SK-N-SH (cell line): ENCODE data around the gene AHCY. TPM values are rescaled to one million over a fixed set of nuclear protein-coding genes. Genes with fewer than 3 reads are reported as not detected.
A peak's percentile ranks its signal among the peaks of the same experiment; 100 is the strongest.

ENCODE experiments used
- CTCF ChIA-PET: fragments of 300-600, 350-600 bp; formaldehyde crosslinking; extraction: SDS; loops from one replicate; lab custom pipeline; 2021; lab: Yijun Ruan, JAX
- POLR2A ChIA-PET: fragments of 350-600 bp; sonication (Branson Sonifier 250); formaldehyde crosslinking; extraction: SDS; loops from one replicate; lab custom pipeline; 2020; ENCODE audit warnings: antibody characterized with exemption, inconsistent platforms; lab: Yijun Ruan, JAX
- DNase-seq: peaks from one replicate; pipeline ENCODE4 v3.0.0; 2012
- H2AFZ ChIP-seq: fragments of 200-600 bp; sonication (generic); 2 replicates; pipeline ENCODE4 v1.8.1; 2016; ENCODE audit warnings: antibody characterized with exemption, mild to moderate bottlenecking, low read depth
- H3F3A ChIP-seq: fragments of 200-600 bp; sonication (generic); replicated peaks from 2 replicates; pipeline ENCODE3; 2016; ENCODE audit warnings: antibody characterized with exemption, mild to moderate bottlenecking; ENCODE audit not compliant: insufficient read depth
- H3K27ac ChIP-seq, 2 experiments: fragments of 200-500 bp in 1 of 2; fragments of 200-600 bp in 1 of 2; sonication (Bioruptor generic) in 1 of 2; sonication (generic), shearing (Covaris generic) in 1 of 2; 2 replicates each; pipeline versions ENCODE4 v1.5.1 to v1.6.1; 2014 to 2016; ENCODE audit warnings: low read depth in 2 of 2, inconsistent platforms in 1 of 2, low read length in 1 of 2, mild to moderate bottlenecking in 1 of 2, mixed read lengths in 1 of 2
- H3K27me3 ChIP-seq: fragments of 200-600 bp; sonication (generic), shearing (Covaris generic); 2 replicates; pipeline ENCODE4 v1.6.1; 2016; ENCODE audit warnings: mixed run types; ENCODE audit not compliant: insufficient read depth
- H3K36me3 ChIP-seq, 2 experiments: fragments of 200-500 bp in 1 of 2; fragments of 200-600 bp in 1 of 2; sonication (Bioruptor generic) in 1 of 2; sonication (generic) in 1 of 2; replicated peaks in 1 of 2; 2 replicates each; pipeline versions ENCODE3 to v1.5.1; 2014 to 2016; ENCODE audit warnings: low read length in 1 of 2, mild to moderate bottlenecking in 1 of 2; ENCODE audit not compliant: insufficient read depth in 2 of 2, control insufficient read depth in 1 of 2
- H3K4me1 ChIP-seq, 2 experiments: fragments of 200-500 bp in 1 of 2; fragments of 200-600 bp in 1 of 2; sonication (Bioruptor generic) in 1 of 2; sonication (generic), shearing (Covaris generic) in 1 of 2; 2 replicates each; pipeline versions ENCODE4 v1.5.1 to v1.6.1; 2014 to 2016; ENCODE audit warnings: low read depth in 1 of 2, low read length in 1 of 2, mixed run types in 1 of 2; ENCODE audit not compliant: insufficient read depth in 2 of 2, control insufficient read depth in 1 of 2
- H3K4me2 ChIP-seq: fragments of 200-600 bp; sonication (generic), shearing (Covaris generic); 2 replicates; pipeline ENCODE4 v1.6.1; 2017; ENCODE audit warnings: mixed run types
- H3K4me3 ChIP-seq, 2 experiments: fragments of 200-500 bp in 1 of 2; fragments of 200-600 bp in 1 of 2; sonication (Bioruptor generic) in 1 of 2; sonication (generic), shearing (Covaris generic) in 1 of 2; 2 replicates each; pipeline versions ENCODE4 v1.5.1 to v1.8.1; 2014 to 2016; ENCODE audit warnings: low read depth in 2 of 2, inconsistent platforms in 1 of 2, low read length in 1 of 2, mild to moderate bottlenecking in 1 of 2, mixed read lengths in 1 of 2, moderate library complexity in 1 of 2
- H3K79me2 ChIP-seq: fragments of 200-600 bp; sonication (generic); 2 replicates; pipeline ENCODE4 v1.8.1; 2017; ENCODE audit warnings: mild to moderate bottlenecking; ENCODE audit not compliant: insufficient read depth
- H3K9ac ChIP-seq: fragments of 200-600 bp; sonication (generic); 2 replicates; pipeline ENCODE4 v1.6.1; 2017; ENCODE audit warnings: mixed run types
- H3K9me2 ChIP-seq: fragments of 200-600 bp; sonication (generic); 2 replicates; pipeline ENCODE4 v1.6.1; 2017; ENCODE audit warnings: mixed run types
- H3K9me3 ChIP-seq: fragments of 200-600 bp; sonication (generic); 2 replicates; pipeline ENCODE4 v1.6.1; 2017; ENCODE audit warnings: mixed run types, mild to moderate bottlenecking, moderate library complexity
- H4K20me1 ChIP-seq: fragments of 200-600 bp; sonication (generic); 2 replicates; pipeline ENCODE4 v1.6.1; 2017; ENCODE audit warnings: mild to moderate bottlenecking, mixed run types; ENCODE audit not compliant: insufficient read depth
- EP300 ChIP-seq, 2 experiments: IDR thresholded peaks; 2 replicates each; pipeline versions ENCODE4 v1.4.0 to v1.6.1; 2012; ENCODE audit warnings: borderline replicate concordance in 1 of 2, low read depth in 1 of 2, low read length in 1 of 2
- FOXM1 ChIP-seq: IDR thresholded peaks from 2 replicates; pipeline ENCODE4 v1.4.0; 2012; ENCODE audit warnings: low read depth, mild to moderate bottlenecking
- GATA2 ChIP-seq: sonication (generic); formaldehyde crosslinking; IDR thresholded peaks from 2 replicates; pipeline ENCODE4 v1.5.0; 2020; ENCODE audit warnings: mild to moderate bottlenecking, missing genetic modification reagents
- MXI1 ChIP-seq: IDR thresholded peaks from 2 replicates; pipeline ENCODE4 v1.6.1; 2012; ENCODE audit warnings: mild to moderate bottlenecking, low read depth, low read length, improper control_type of control experiment
- NFIC ChIP-seq: IDR thresholded peaks from 2 replicates; pipeline ENCODE4 v1.4.0; 2012; ENCODE audit warnings: borderline replicate concordance
- RCOR1 ChIP-seq: fragments of 150-350 bp; IDR thresholded peaks from 2 replicates; pipeline ENCODE4 v1.6.1; 2017; ENCODE audit warnings: antibody characterized with exemption, low read length
- SMC3 ChIP-seq: IDR thresholded peaks from 2 replicates; pipeline ENCODE4 v1.6.1; 2012; ENCODE audit warnings: low read depth, low read length, improper control_type of control experiment
- TEAD4 ChIP-seq: IDR thresholded peaks from 2 replicates; pipeline ENCODE4 v1.4.0; 2012; ENCODE audit warnings: mild to moderate bottlenecking, borderline replicate concordance; ENCODE audit not compliant: insufficient read depth
- YY1 ChIP-seq: IDR thresholded peaks from 2 replicates; pipeline ENCODE4 v1.4.0; 2012; ENCODE audit warnings: low read depth, mild to moderate bottlenecking
- WGBS: methylation state at CpG from one replicate; pipeline ENCODE4 v1.1.6; 2017; ENCODE audit warnings: low lambda C conversion rate; 5-methylcytosine and 5-hydroxymethylcytosine counted together
- polyA plus RNA-seq, 3 experiments: library from polyadenylated mRNA; depleted of rRNA; stranded (reverse); fragments of >200 nt; gene quantifications; 2 replicates each; pipeline ENCODE4 v1.2.3, GENCODE V29; 2012
- TF ChIP-seq, protein P1 (sequence below): fragments of 150-350 bp; IDR thresholded peaks from 2 replicates; pipeline ENCODE4 v1.6.1; 2017; ENCODE audit warnings: antibody characterized with exemption, low read length, low read depth, borderline replicate concordance
- TF ChIP-seq, protein P2 (sequence below): IDR thresholded peaks from 2 replicates; pipeline ENCODE4 v1.4.0; 2012; ENCODE audit warnings: low read depth, borderline replicate concordance
- TF ChIP-seq, protein P3 (sequence below): IDR thresholded peaks from 2 replicates; pipeline ENCODE4; 2012
- TF ChIP-seq, protein P4 (sequence below): fragments of 150-350 bp; IDR thresholded peaks from 2 replicates; pipeline ENCODE4 v1.6.1; 2016; ENCODE audit warnings: mild to moderate bottlenecking, low read depth, low read length

AHCY gene
- polyA plus RNA-seq, 1 of the 3 experiments (the other 2 are of a cell fraction): 196 TPM

DNA sequence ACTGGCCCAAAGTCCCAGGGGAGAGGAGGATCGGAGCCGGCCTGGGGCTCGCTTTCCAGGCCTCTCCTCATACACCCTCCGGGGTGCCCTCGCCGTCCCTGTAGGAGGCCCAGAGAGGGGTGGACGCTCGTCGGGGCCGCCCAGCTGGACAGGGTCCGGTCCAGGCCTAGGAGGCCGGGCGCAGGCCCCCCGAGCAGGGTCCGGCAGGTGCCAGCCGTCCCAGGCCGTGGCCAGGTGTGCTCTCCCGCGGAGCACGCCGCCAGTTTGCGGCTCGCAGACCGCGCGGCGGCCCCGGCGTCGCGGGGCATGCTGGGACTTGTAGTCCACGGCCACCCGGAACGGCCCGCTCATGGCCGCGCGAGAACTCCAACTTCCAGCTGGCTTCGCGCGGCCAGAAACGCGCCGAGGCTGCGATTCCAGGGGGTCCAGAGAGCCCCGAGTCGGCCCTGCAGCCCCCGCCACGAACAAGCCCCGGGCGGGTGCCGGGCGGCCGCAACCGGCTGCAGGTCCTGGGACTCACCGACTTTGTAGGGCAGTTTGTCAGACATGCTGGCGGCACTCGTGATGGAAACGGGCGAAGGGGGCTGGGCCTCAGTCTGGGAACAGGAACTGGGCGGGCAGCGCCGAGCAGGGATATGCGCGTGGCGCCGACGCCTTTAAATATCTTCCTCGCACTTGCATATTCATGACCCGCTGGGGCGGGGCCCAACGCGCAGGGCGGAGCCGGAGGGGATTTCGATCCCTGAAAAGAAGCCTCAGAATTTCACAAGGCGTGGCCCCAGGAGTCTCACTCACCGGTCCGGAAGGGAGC is at the start of gene AHCY (continued):
- TF ChIP-seq, protein P1, sequence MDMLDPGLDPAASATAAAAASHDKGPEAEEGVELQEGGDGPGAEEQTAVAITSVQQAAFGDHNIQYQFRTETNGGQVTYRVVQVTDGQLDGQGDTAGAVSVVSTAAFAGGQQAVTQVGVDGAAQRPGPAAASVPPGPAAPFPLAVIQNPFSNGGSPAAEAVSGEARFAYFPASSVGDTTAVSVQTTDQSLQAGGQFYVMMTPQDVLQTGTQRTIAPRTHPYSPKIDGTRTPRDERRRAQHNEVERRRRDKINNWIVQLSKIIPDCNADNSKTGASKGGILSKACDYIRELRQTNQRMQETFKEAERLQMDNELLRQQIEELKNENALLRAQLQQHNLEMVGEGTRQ: no peak
- TF ChIP-seq, protein P2, sequence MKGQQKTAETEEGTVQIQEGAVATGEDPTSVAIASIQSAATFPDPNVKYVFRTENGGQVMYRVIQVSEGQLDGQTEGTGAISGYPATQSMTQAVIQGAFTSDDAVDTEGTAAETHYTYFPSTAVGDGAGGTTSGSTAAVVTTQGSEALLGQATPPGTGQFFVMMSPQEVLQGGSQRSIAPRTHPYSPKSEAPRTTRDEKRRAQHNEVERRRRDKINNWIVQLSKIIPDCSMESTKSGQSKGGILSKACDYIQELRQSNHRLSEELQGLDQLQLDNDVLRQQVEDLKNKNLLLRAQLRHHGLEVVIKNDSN: no peak
- no peak for TF ChIP-seq RCOR1
- no peak for TF ChIP-seq SMC3
- TF ChIP-seq MXI1: peak; percentile 94
- TF ChIP-seq EP300 (IDR thresholded peaks at IDR 0.05; ENCODE audit: borderline replicate concordance in 1 of 2, low read depth in 1 of 2, low read length in 1 of 2): no peak
- no peak for TF ChIP-seq NFIC
- peak; percentile 20; the same call in 1 of the 2 replicates for TF ChIP-seq FOXM1
- TF ChIP-seq, protein P3, sequence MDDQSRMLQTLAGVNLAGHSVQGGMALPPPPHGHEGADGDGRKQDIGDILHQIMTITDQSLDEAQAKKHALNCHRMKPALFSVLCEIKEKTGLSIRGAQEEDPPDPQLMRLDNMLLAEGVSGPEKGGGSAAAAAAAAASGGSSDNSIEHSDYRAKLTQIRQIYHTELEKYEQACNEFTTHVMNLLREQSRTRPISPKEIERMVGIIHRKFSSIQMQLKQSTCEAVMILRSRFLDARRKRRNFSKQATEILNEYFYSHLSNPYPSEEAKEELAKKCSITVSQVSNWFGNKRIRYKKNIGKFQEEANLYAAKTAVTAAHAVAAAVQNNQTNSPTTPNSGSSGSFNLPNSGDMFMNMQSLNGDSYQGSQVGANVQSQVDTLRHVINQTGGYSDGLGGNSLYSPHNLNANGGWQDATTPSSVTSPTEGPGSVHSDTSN: no peak
- no peak for TF ChIP-seq GATA2

DNA sequence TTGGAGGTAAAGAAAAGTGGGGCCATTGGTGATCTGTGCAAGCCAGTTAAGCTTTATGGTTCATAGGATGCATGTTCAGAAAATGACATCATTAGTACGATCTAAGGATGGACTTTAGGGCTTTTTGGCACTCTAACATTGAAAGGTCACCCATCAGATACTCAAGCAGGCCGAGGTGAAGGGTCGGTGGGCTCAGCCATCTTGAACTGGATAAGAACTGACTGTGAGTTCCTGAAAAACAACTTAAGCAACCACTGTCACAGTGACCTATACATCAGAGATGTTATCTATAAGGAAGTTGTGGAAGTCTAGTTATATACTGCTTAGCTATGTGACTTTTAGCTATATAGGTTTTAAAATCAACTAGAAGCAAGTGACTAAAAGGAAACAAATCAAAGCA is 46.9 kb upstream of the AHCY start:
- no peak for TF ChIP-seq YY1
- no peak for TF ChIP-seq TEAD4
- TF ChIP-seq, protein P4, sequence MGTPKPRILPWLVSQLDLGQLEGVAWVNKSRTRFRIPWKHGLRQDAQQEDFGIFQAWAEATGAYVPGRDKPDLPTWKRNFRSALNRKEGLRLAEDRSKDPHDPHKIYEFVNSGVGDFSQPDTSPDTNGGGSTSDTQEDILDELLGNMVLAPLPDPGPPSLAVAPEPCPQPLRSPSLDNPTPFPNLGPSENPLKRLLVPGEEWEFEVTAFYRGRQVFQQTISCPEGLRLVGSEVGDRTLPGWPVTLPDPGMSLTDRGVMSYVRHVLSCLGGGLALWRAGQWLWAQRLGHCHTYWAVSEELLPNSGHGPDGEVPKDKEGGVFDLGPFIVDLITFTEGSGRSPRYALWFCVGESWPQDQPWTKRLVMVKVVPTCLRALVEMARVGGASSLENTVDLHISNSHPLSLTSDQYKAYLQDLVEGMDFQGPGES: no peak
- TF ChIP-seq, protein P2: no peak
- TF ChIP-seq, all 33 proteins: peak for 0
- Histone ChIP-seq H3K4me3 (no peak overlapping the region), H4K20me1 (no peaks in the 10 kb centered on the region), H3K27me3 (no peaks in the 10 kb centered on the region), H3K79me2 (no peaks in the 10 kb centered on the region), H3K9me2 (no peaks in the 10 kb centered on the region), H3K4me2 (no peak overlapping the region), H2AFZ (no peak overlapping the region), H3F3A (peaks cover 3% of the 10 kb centered on the region), H3K9ac (no peak overlapping the region), H3K36me3 (no peaks in the 10 kb centered on the region), H3K4me1 (no peaks in the 10 kb centered on the region), H3K9me3 (no peaks in the 10 kb centered on the region), H3K27ac (no peak overlapping the region)
- ChIA-PET POLR2A (interaction anchor here (0.6 kb wide), 1 partner anchor 15 kb away, joined by 5 read pairs; no protein-coding TSS in a partner anchor), CTCF (interaction anchor here (1.3 kb wide), 1 partner anchor 38 kb away, joined by 5 read pairs; no protein-coding TSS in a partner anchor)
- WGBS: 80% methylated on average over 3 of the region's 3 CpGs
- DNase-seq: no peak
